Measurements from ENCODE around the gene GFM1. TPM values are rescaled to one million over a fixed set of nuclear protein-coding genes. Genes with fewer than 3 reads are reported as not detected.

GFM1 gene
- total RNA-seq, 1 experiment from 2014 or later: 53.0 TPM

DNA sequence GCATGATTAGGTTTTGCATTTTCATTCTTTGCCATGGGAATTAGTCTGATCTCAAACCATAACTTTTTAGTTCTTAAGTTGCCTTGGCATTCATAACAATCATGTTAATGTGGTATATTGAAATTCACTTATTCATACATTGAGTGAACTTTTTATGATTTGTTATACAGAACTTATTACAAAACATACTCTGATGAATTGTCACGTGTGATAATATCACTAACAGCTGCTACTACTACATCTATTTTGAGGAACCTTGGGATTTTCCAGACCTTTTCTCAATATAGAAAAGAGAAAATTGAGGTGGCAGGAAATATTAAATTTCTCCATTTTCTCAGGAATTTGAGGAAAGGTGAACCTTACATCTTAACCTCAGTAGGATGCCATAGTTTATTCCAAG is 18.9 kb downstream of the GFM1 start:
- peaks cover 53% of the 10 kb centered on the region for H3K36me3 ChIP-seq (ENCODE audit: insufficient read depth, low read length, poor library complexity, severe bottlenecking)
- CTCF ChIA-PET: no interaction called here
- TF ChIP-seq, protein P1, sequence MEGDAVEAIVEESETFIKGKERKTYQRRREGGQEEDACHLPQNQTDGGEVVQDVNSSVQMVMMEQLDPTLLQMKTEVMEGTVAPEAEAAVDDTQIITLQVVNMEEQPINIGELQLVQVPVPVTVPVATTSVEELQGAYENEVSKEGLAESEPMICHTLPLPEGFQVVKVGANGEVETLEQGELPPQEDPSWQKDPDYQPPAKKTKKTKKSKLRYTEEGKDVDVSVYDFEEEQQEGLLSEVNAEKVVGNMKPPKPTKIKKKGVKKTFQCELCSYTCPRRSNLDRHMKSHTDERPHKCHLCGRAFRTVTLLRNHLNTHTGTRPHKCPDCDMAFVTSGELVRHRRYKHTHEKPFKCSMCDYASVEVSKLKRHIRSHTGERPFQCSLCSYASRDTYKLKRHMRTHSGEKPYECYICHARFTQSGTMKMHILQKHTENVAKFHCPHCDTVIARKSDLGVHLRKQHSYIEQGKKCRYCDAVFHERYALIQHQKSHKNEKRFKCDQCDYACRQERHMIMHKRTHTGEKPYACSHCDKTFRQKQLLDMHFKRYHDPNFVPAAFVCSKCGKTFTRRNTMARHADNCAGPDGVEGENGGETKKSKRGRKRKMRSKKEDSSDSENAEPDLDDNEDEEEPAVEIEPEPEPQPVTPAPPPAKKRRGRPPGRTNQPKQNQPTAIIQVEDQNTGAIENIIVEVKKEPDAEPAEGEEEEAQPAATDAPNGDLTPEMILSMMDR (conservative IDR thresholded peaks at IDR 0.05; ENCODE audit: low read depth, low read length): no peak
- no peak for TF ChIP-seq EZH2 (IDR thresholded peaks at IDR 0.05; ENCODE audit: borderline replicate concordance, low read depth, low read length, poor library complexity, severe bottlenecking)
- H3K4me1 ChIP-seq (ENCODE audit: insufficient read depth, low read length, poor library complexity, severe bottlenecking): no peaks in the 10 kb centered on the region
- POLR2A ChIA-PET (ENCODE audit: low non-redundant PET): no interaction called here
- H3K27ac ChIP-seq (ENCODE audit: low read depth, low read length, poor library complexity, severe bottlenecking): no peak overlapping the region
- H3K9me3 ChIP-seq (ENCODE audit: low read depth, low read length, poor library complexity, severe bottlenecking): no peaks in the 10 kb centered on the region
- H3K27me3 ChIP-seq (replicated peaks; ENCODE audit: insufficient read depth, low read depth, low read length, poor library complexity): no peaks in the 10 kb centered on the region
- intact Hi-C loops (cut with micrococcal nuclease; ENCODE audit: unreplicated experiment): loop anchor here (5.0 kb wide), 1 partner anchor 594 kb away; no protein-coding TSS in a partner anchor
- DNase-seq (ENCODE audit: low spot score): no peak
- no peak overlapping the region for H3K4me3 ChIP-seq (ENCODE audit: low read depth, low read length, poor library complexity, severe bottlenecking)
- no TSS peak for BruUV-seq (replicated peaks)

DNA sequence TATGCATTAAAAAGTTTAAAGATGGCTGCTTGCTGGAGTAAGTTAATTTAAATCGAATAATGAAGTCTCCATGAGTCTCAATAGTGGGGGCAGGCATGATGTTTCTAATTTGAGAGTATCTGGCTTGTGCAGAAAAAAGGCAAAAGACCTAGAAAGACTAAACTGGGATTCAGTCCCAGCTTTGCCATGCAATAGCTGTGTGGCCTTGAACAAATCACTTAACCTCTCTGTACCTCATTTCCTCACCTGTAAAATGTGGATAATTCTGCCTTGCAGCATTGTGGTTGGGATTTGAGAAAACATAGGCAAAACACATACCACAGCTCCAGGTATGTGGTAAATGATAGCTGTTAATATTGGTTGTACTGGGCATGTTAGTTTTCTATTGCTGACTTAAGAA is 19.5 kb downstream of the GFM1 start:
- Histone ChIP-seq H3K4me1 (ENCODE audit: insufficient read depth, low read length, poor library complexity, severe bottlenecking) (no peaks in the 10 kb centered on the region), H3K27me3 (replicated peaks; ENCODE audit: insufficient read depth, low read depth, low read length, poor library complexity) (no peaks in the 10 kb centered on the region), H3K4me3 (ENCODE audit: low read depth, low read length, poor library complexity, severe bottlenecking) (no peak overlapping the region), H3K36me3 (ENCODE audit: insufficient read depth, low read length, poor library complexity, severe bottlenecking) (peaks cover 52% of the 10 kb centered on the region), H3K9me3 (ENCODE audit: low read depth, low read length, poor library complexity, severe bottlenecking) (no peaks in the 10 kb centered on the region), H3K27ac (ENCODE audit: low read depth, low read length, poor library complexity, severe bottlenecking) (no peak overlapping the region)
- no peak for DNase-seq (ENCODE audit: low spot score)
- ChIA-PET POLR2A (ENCODE audit: low non-redundant PET) (no interaction called here), CTCF (no interaction called here)
- no TSS peak for BruUV-seq (replicated peaks)
- intact Hi-C loops (cut with micrococcal nuclease; ENCODE audit: unreplicated experiment): loop anchor here (5.0 kb wide), 1 partner anchor 593 kb away; no protein-coding TSS in a partner anchor
- TF ChIP-seq EZH2 (IDR thresholded peaks at IDR 0.05; ENCODE audit: borderline replicate concordance, low read depth, low read length, poor library complexity, severe bottlenecking): no peak
- TF ChIP-seq, protein P1 (conservative IDR thresholded peaks at IDR 0.05; ENCODE audit: low read depth, low read length): no peak

DNA sequence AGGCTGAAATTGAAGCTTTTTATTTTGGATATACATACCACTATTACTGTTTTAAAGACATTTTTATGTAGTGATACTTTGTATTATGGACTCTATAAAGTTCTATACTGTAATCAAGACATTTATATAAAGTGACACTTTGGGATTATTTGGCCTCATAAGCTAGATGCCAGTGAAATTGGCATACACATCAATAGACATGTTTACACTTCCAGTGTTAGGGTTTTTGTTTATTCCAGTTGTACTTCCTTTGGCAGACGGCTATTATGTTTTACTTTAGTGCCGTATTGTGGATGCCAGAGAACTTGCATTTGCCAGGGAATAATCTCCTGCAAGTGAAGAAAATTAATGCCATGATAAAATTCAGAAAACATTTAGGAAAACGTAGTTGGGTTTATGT is 22.1 kb downstream of the GFM1 start:
- BruUV-seq (replicated peaks): no TSS peak
- POLR2A ChIA-PET (ENCODE audit: low non-redundant PET): no interaction called here
- no peak overlapping the region for H3K27ac ChIP-seq (ENCODE audit: low read depth, low read length, poor library complexity, severe bottlenecking)
- H3K27me3 ChIP-seq (replicated peaks; ENCODE audit: insufficient read depth, low read depth, low read length, poor library complexity): no peaks in the 10 kb centered on the region
- no peak for TF ChIP-seq EZH2 (IDR thresholded peaks at IDR 0.05; ENCODE audit: borderline replicate concordance, low read depth, low read length, poor library complexity, severe bottlenecking)
- TF ChIP-seq, protein P1 (conservative IDR thresholded peaks at IDR 0.05; ENCODE audit: low read depth, low read length): no peak
- peaks cover 36% of the 10 kb centered on the region for H3K36me3 ChIP-seq (ENCODE audit: insufficient read depth, low read length, poor library complexity, severe bottlenecking)
- no peaks in the 10 kb centered on the region for H3K9me3 ChIP-seq (ENCODE audit: low read depth, low read length, poor library complexity, severe bottlenecking)
- H3K4me3 ChIP-seq (ENCODE audit: low read depth, low read length, poor library complexity, severe bottlenecking): no peak overlapping the region
- H3K4me1 ChIP-seq (ENCODE audit: insufficient read depth, low read length, poor library complexity, severe bottlenecking): no peaks in the 10 kb centered on the region
- CTCF ChIA-PET: no interaction called here
- DNase-seq (ENCODE audit: low spot score): no peak
- intact Hi-C loops (cut with micrococcal nuclease; ENCODE audit: unreplicated experiment): no loop called here
